Neutrophil (primary cell): Measurements from ENCODE around the gene LFNG.
"Not testable (repeated sequence)": the region's sequence is repeated elsewhere in the genome, so short reads cannot be mapped to it uniquely, and the experiment has no call there.

ENCODE experiments used
- H3K27ac ChIP-seq: fragments of 200-600 bp; sonication (generic); 2 replicates; pipeline ENCODE4 v1.5.1; 2016; ENCODE audit warnings: mild to moderate bottlenecking, moderate library complexity
- H3K27me3 ChIP-seq: fragments of 200-600 bp; sonication (generic); 2 replicates; pipeline ENCODE4 v1.6.0; 2016; ENCODE audit warnings: mild to moderate bottlenecking
- H3K36me3 ChIP-seq: fragments of 200-600 bp; sonication (generic); 2 replicates; pipeline ENCODE4 v1.5.1; 2017
- H3K4me1 ChIP-seq, 2 experiments: fragments of 200-600 bp in 1 of 2; sonication (generic) in 1 of 2; 1 replicate in 1 of 2; 2 replicates in 1 of 2; pipeline versions ENCODE4 v1.5.1 to v1.6.1; 2013 to 2016; ENCODE audit warnings: low read depth in 1 of 2, low read length in 1 of 2, mild to moderate bottlenecking in 1 of 2, moderate library complexity in 1 of 2; ENCODE audit not compliant: control insufficient read depth in 1 of 2, insufficient read depth in 1 of 2
- H3K4me3 ChIP-seq, 2 experiments: fragments of 200-600 bp in 1 of 2; sonication (generic) in 1 of 2; 1 replicate in 1 of 2; 2 replicates in 1 of 2; pipeline ENCODE4 v1.5.1; 2013 to 2016; ENCODE audit warnings: low read depth in 1 of 2, low read length in 1 of 2, mild to moderate bottlenecking in 1 of 2, moderate library complexity in 1 of 2
- H3K9me3 ChIP-seq: fragments of 200-600 bp; sonication (generic); 2 replicates; pipeline ENCODE4 v1.5.1; 2016
- CTCF ChIP-seq: fragments of 200-600 bp; sonication (generic); IDR thresholded peaks from 2 replicates; pipeline ENCODE4 v1.5.1; 2016; ENCODE audit warnings: antibody characterized with exemption

The LFNG gene

GRCh38 chr7:2528481-2529095 lies 9.0 kb downstream of the LFNG start:
- Histone ChIP-seq H3K9me3 (no peaks in the 10 kb centered on the region), H3K27me3 (peaks cover 6% of the 10 kb centered on the region), H3K4me3 (peak overlapping the region; percentile 54 to 60), H3K4me1 (peaks cover 77 to 78% of the 10 kb centered on the region in 2 experiments), H3K27ac (peak overlapping the region; percentile 98), H3K36me3 (peaks cover 23% of the 10 kb centered on the region)
- no peak for TF ChIP-seq CTCF

GRCh38 chr7:2529161-2530070 lies 9.8 kb downstream of the LFNG start:
- Histone ChIP-seq H3K9me3 (no peaks in the 10 kb centered on the region), H3K27me3 (no peaks in the 10 kb centered on the region), H3K27ac (peak overlapping the region; percentile 98), H3K36me3 (peaks cover 23% of the 10 kb centered on the region), H3K4me3 (peak overlapping the region; percentile 54 to 60), H3K4me1 (peaks cover 68 to 70% of the 10 kb centered on the region in 2 experiments)
- peak; percentile 55 for TF ChIP-seq CTCF

- peak overlapping the region; percentile 98 for H3K27ac ChIP-seq
- H3K9me3 ChIP-seq = no peaks in the 10 kb centered on the region
- H3K4me1 ChIP-seq = peaks cover 60 to 61% of the 10 kb centered on the region in 2 experiments
- TF ChIP-seq CTCF = no peak
- H3K4me3 ChIP-seq = peak overlapping the region; percentile 54 to 60
- peaks cover 20% of the 10 kb centered on the region for H3K36me3 ChIP-seq
- H3K27me3 ChIP-seq = no peaks in the 10 kb centered on the region
Measured at GRCh38 chr7:2530071-2530987, 10.8 kb downstream of the LFNG start.

- Histone ChIP-seq H3K4me1 (peaks cover 51 to 52% of the 10 kb centered on the region in 2 experiments), H3K36me3 (peaks cover 16% of the 10 kb centered on the region), H3K27ac (peak overlapping the region; percentile 98), H3K4me3 (peak overlapping the region; percentile 54 to 60)
- H3K9me3 ChIP-seq, H3K27me3 ChIP-seq: not testable (repeated sequence)
Measured at GRCh38 chr7:2530994-2531795, 11.6 kb downstream of the LFNG start.

- Histone ChIP-seq H3K36me3 (peaks cover 10% of the 10 kb centered on the region), H3K27ac (peak overlapping the region; percentile 98), H3K4me1 (peaks cover 46 to 47% of the 10 kb centered on the region in 2 experiments)
- not testable (repeated sequence) for H3K4me3 ChIP-seq, H3K27me3 ChIP-seq, H3K9me3 ChIP-seq
Measured at GRCh38 chr7:2531796-2532110, 12.2 kb downstream of the LFNG start.

GRCh38 chr7:2532199-2532772 lies 12.7 kb downstream of the LFNG start:
- not testable (repeated sequence) for H3K4me3 ChIP-seq, H3K27me3 ChIP-seq, H3K36me3 ChIP-seq, H3K9me3 ChIP-seq
- H3K27ac ChIP-seq = peak overlapping the region; percentile 43
- peaks cover 40 to 41% of the 10 kb centered on the region in 2 experiments for H3K4me1 ChIP-seq

- H3K36me3 ChIP-seq, H3K4me3 ChIP-seq, H3K27ac ChIP-seq, H3K27me3 ChIP-seq, H3K9me3 ChIP-seq: not testable (repeated sequence)
- peaks cover 35 to 37% of the 10 kb centered on the region in 2 experiments for H3K4me1 ChIP-seq
Measured at GRCh38 chr7:2532816-2533215, 13.2 kb downstream of the LFNG start.

GRCh38 chr7:2533566-2533965 lies 14.0 kb downstream of the LFNG start:
- peaks cover 12% of the 10 kb centered on the region for H3K36me3 ChIP-seq
- H3K27me3 ChIP-seq, H3K27ac ChIP-seq, H3K9me3 ChIP-seq, H3K4me3 ChIP-seq: not testable (repeated sequence)
- H3K4me1 ChIP-seq = peaks cover 28 to 30% of the 10 kb centered on the region in 2 experiments

GRCh38 chr7:2534214-2534613 lies 14.6 kb downstream of the LFNG start:
- not testable (repeated sequence) for H3K27me3 ChIP-seq, H3K27ac ChIP-seq, H3K4me3 ChIP-seq, H3K9me3 ChIP-seq
- H3K4me1 ChIP-seq = peaks cover 21 to 23% of the 10 kb centered on the region in 2 experiments
- peaks cover 19% of the 10 kb centered on the region for H3K36me3 ChIP-seq
